Nephron progenitor cell (in vitro differentiated cells): ENCODE data around the gene RAI1.

Source experiments
- DNase-seq: peaks from one replicate; pipeline ENCODE4 v3.0.0; 2021
- H3K27ac Mint-ChIP-seq: 2 replicates; pipeline ENCODE4 v1.8.0; 2021; ENCODE audit warnings: mild to moderate bottlenecking, moderate library complexity, mixed read lengths
- H3K27me3 Mint-ChIP-seq: 2 replicates; pipeline ENCODE4 v1.8.0; 2021; ENCODE audit warnings: mild to moderate bottlenecking, low read depth, mixed read lengths; ENCODE audit not compliant: poor library complexity
- H3K36me3 Mint-ChIP-seq: 2 replicates; pipeline ENCODE4 v1.8.0; 2021; ENCODE audit warnings: low read depth, mixed read lengths
- H3K4me1 Mint-ChIP-seq: 2 replicates; pipeline ENCODE4 v1.8.0; 2021; ENCODE audit warnings: mixed read lengths
- H3K4me3 Mint-ChIP-seq: 2 replicates; pipeline ENCODE4 v1.8.0; 2021; ENCODE audit warnings: mild to moderate bottlenecking, moderate library complexity, mixed read lengths
- H3K9me3 Mint-ChIP-seq: 2 replicates; pipeline ENCODE4 v1.8.0; 2021; ENCODE audit warnings: mild to moderate bottlenecking, moderate library complexity, mixed read lengths
- CTCF ChIP-seq: fragments of 200-600 bp; sonication (generic); IDR thresholded peaks from 2 replicates; pipeline ENCODE4 v1.5.0; 2021; ENCODE audit warnings: antibody characterized with exemption

Gene RAI1

GRCh38 chr17:17771498-17772201, 90.4 kb downstream of the RAI1 start:
- TF ChIP-seq CTCF: no peak
- no peak for DNase-seq
- Mint-ChIP-seq H3K27ac (no peak overlapping the region), H3K27me3 (no peaks in the 10 kb centered on the region), H3K36me3 (peaks cover under 1% of the 10 kb centered on the region), H3K4me3 (peak overlapping the region; percentile 48), H3K9me3 (no peaks in the 10 kb centered on the region), H3K4me1 (peaks cover 76% of the 10 kb centered on the region)

GRCh38 chr17:17772231-17772630, 91.0 kb downstream of the RAI1 start:
- H3K27me3 Mint-ChIP-seq: no peaks in the 10 kb centered on the region
- peak overlapping the region; percentile 30 for H3K4me3 Mint-ChIP-seq
- TF ChIP-seq CTCF: no peak
- peaks cover 5% of the 10 kb centered on the region for H3K36me3 Mint-ChIP-seq
- H3K4me1 Mint-ChIP-seq: peaks cover 76% of the 10 kb centered on the region
- H3K9me3 Mint-ChIP-seq: no peaks in the 10 kb centered on the region
- DNase-seq: no peak
- H3K27ac Mint-ChIP-seq: peak overlapping the region; percentile 3

- Mint-ChIP-seq H3K27me3 (no peaks in the 10 kb centered on the region), H3K9me3 (no peaks in the 10 kb centered on the region), H3K36me3 (peaks cover 5% of the 10 kb centered on the region), H3K27ac (peak overlapping the region; percentile 22), H3K4me3 (no peak overlapping the region), H3K4me1 (peaks cover 76% of the 10 kb centered on the region)
- TF ChIP-seq CTCF: no peak
- DNase-seq: no peak
These were observed 93.0 kb downstream of the RAI1 start for GRCh38 chr17:17774009-17774881.

- Mint-ChIP-seq H3K27me3 (no peaks in the 10 kb centered on the region), H3K4me3 (no peak overlapping the region), H3K36me3 (peaks cover 5% of the 10 kb centered on the region), H3K27ac (no peak overlapping the region), H3K9me3 (no peaks in the 10 kb centered on the region), H3K4me1 (peaks cover 69% of the 10 kb centered on the region)
- no peak for DNase-seq
- no peak for TF ChIP-seq CTCF
These were observed 95.6 kb downstream of the RAI1 start for GRCh38 chr17:17776889-17777288.

GRCh38 chr17:17778308-17779014, 97.2 kb downstream of the RAI1 start:
- H3K9me3 Mint-ChIP-seq: no peaks in the 10 kb centered on the region
- no peak for DNase-seq
- peak overlapping the region; percentile 79 for H3K27ac Mint-ChIP-seq
- TF ChIP-seq CTCF: no peak
- H3K4me3 Mint-ChIP-seq: no peak overlapping the region
- peaks cover 59% of the 10 kb centered on the region for H3K4me1 Mint-ChIP-seq
- no peaks in the 10 kb centered on the region for H3K27me3 Mint-ChIP-seq
- H3K36me3 Mint-ChIP-seq: peaks cover 5% of the 10 kb centered on the region
